H1 (cell line): ENCODE data around the gene TUBA4B. TPM values are rescaled to one million over a fixed set of nuclear protein-coding genes. Genes with fewer than 3 reads are reported as not detected.

Source experiments
- CTCF ChIA-PET: fragments of 300-600 bp; sonication (Branson Sonifier 250); formaldehyde crosslinking; loops from one replicate; lab custom pipeline; 2021; ENCODE audit not compliant: partially characterized antibody; lab: Charles Lee
- POLR2A ChIA-PET: fragments of 300-600 bp; sonication (Branson Sonifier 250); formaldehyde crosslinking; loops from one replicate; lab custom pipeline; 2021; ENCODE audit warnings: inconsistent platforms; ENCODE audit not compliant: partially characterized antibody; lab: Charles Lee
- DNase-seq, 2 experiments: peaks; one replicate each; pipeline versions ENCODE4 v3.0.0 to v3.0.0-alpha.2; 2010 to 2022; ENCODE audit warnings: low spot score in 2 of 2, low read depth in 1 of 2, mixed read lengths in 1 of 2
- FAIRE-seq: peaks from 2 replicates; lab custom pipeline; 2011; peaks lifted over from hg19 to GRCh38; lab: Jason Lieb, UNC
- H2AFZ ChIP-seq: 2 replicates; pipeline ENCODE4 v1.8.1; 2012; ENCODE audit warnings: low read length, inconsistent platforms
- H2AK5ac ChIP-seq: 2 replicates; pipeline ENCODE4 v1.6.1; 2013; ENCODE audit warnings: low read depth, low read length
- H2BK120ac ChIP-seq: replicated peaks from 2 replicates; pipeline ENCODE3; 2013; ENCODE audit warnings: low read depth, low read length, inconsistent platforms
- H2BK12ac ChIP-seq: 2 replicates; pipeline ENCODE4 v1.6.1; 2013; ENCODE audit warnings: low read depth, low read length
- H2BK15ac ChIP-seq: 2 replicates; pipeline ENCODE4 v1.6.1; 2013; ENCODE audit warnings: low read length
- H2BK20ac ChIP-seq: 2 replicates; pipeline ENCODE4 v1.6.1; 2013; ENCODE audit warnings: low read length
- H2BK5ac ChIP-seq: 2 replicates; pipeline ENCODE4 v1.6.1; 2013; ENCODE audit warnings: low read depth, low read length
- H3K14ac ChIP-seq: 2 replicates; pipeline ENCODE4 v1.6.1; 2013; ENCODE audit warnings: inconsistent platforms; ENCODE audit not compliant: insufficient read length
- H3K18ac ChIP-seq: 2 replicates; pipeline ENCODE4 v1.6.1; 2013; ENCODE audit warnings: low read length; ENCODE audit errors: extremely low read depth
- H3K23ac ChIP-seq: 2 replicates; pipeline ENCODE4 v1.6.1; 2013; ENCODE audit warnings: inconsistent platforms; ENCODE audit not compliant: insufficient read length
- H3K23me2 ChIP-seq: 2 replicates; pipeline ENCODE4 v1.6.1; 2013; ENCODE audit warnings: low read depth, low read length
- H3K27ac ChIP-seq: 2 replicates; pipeline ENCODE4 v1.6.1; 2011; ENCODE audit warnings: low read depth, low read length, inconsistent platforms
- H3K27me3 ChIP-seq, 4 experiments: replicated peaks in 1 of 4; 1 replicate in 1 of 4; 2 replicates in 3 of 4; pipeline versions ENCODE4 v1.6.1 to v1.8.1; 2011 to 2013; ENCODE audit warnings: low read length in 3 of 4, mild to moderate bottlenecking in 3 of 4, inconsistent platforms in 2 of 4, mixed read lengths in 2 of 4, moderate library complexity in 1 of 4; ENCODE audit not compliant: control insufficient read depth in 3 of 4, insufficient read depth in 3 of 4; ENCODE audit errors: extremely low read depth in 1 of 4
- H3K36me3 ChIP-seq, 4 experiments: 2 replicates each; pipeline versions ENCODE4 v1.6.1 to v1.8.1; 2011 to 2013; ENCODE audit warnings: mild to moderate bottlenecking in 4 of 4, low read length in 3 of 4, moderate library complexity in 2 of 4, control low read depth in 1 of 4, inconsistent platforms in 1 of 4; ENCODE audit not compliant: insufficient read depth in 4 of 4, control insufficient read depth in 2 of 4
- H3K4ac ChIP-seq: replicated peaks from 2 replicates; pipeline ENCODE3; 2013; ENCODE audit warnings: low read length, low read depth, mixed read lengths, inconsistent platforms; ENCODE audit not compliant: insufficient read length
- H3K4me1 ChIP-seq, 4 experiments: replicated peaks in 1 of 4; 1 replicate in 1 of 4; 2 replicates in 3 of 4; pipeline versions ENCODE4 v1.6.1 to v1.8.1; 2011 to 2013; ENCODE audit warnings: low read length in 3 of 4, inconsistent platforms in 2 of 4, mixed read lengths in 1 of 4; ENCODE audit not compliant: insufficient read depth in 4 of 4, control insufficient read depth in 3 of 4
- H3K4me2 ChIP-seq, 2 experiments: 2 replicates each; pipeline versions ENCODE4 v1.6.1 to v1.8.1; 2011 to 2013; ENCODE audit warnings: low read depth in 2 of 2, low read length in 2 of 2, control low read depth in 1 of 2, inconsistent platforms in 1 of 2, mild to moderate bottlenecking in 1 of 2; ENCODE audit not compliant: insufficient read depth in 1 of 2
- H3K4me3 ChIP-seq, 4 experiments: fragments of 200-600, 300-600 bp in 1 of 4; sonication (generic), shearing (Covaris generic), sonication (Bioruptor Twin) in 1 of 4; 2 replicates each; pipeline versions ENCODE4 v1.5.1 to v1.8.1; 2011 to 2016; ENCODE audit warnings: low read length in 4 of 4, low read depth in 3 of 4, control low read depth in 2 of 4, inconsistent platforms in 2 of 4, mild to moderate bottlenecking in 2 of 4, mixed read lengths in 1 of 4, moderate library complexity in 1 of 4; ENCODE audit not compliant: insufficient read depth in 2 of 4; ENCODE audit errors: extremely low read depth in 1 of 4
- H3K56ac ChIP-seq: replicated peaks from 2 replicates; pipeline ENCODE3; 2013; ENCODE audit warnings: low read depth, mild to moderate bottlenecking, mixed read lengths, low read length, inconsistent platforms; ENCODE audit not compliant: insufficient read length
- H3K79me1 ChIP-seq: 2 replicates; pipeline ENCODE4 v1.6.1; 2013; ENCODE audit warnings: low read depth, low read length, control low read depth
- H3K79me2 ChIP-seq, 2 experiments: 2 replicates each; pipeline versions ENCODE4 v1.6.1 to v1.8.1; 2012 to 2013; ENCODE audit warnings: low read length in 2 of 2, mild to moderate bottlenecking in 2 of 2, inconsistent platforms in 1 of 2; ENCODE audit not compliant: insufficient read depth in 2 of 2, control insufficient read depth in 1 of 2
- H3K9ac ChIP-seq, 4 experiments: replicated peaks in 1 of 4; 1 replicate in 1 of 4; 2 replicates in 3 of 4; pipeline versions ENCODE4 v1.6.1 to v1.8.1; 2011 to 2013; ENCODE audit warnings: low read depth in 3 of 4, low read length in 3 of 4, control low read depth in 2 of 4, mild to moderate bottlenecking in 2 of 4, moderate library complexity in 2 of 4, inconsistent platforms in 1 of 4; ENCODE audit errors: extremely low read depth in 1 of 4
- H3K9me3 ChIP-seq, 2 experiments: 2 replicates each; pipeline versions ENCODE4 v1.6.1 to v1.8.1; 2012 to 2013; ENCODE audit warnings: mild to moderate bottlenecking in 2 of 2, moderate library complexity in 2 of 2, control low read depth in 1 of 2, inconsistent platforms in 1 of 2, low read depth in 1 of 2, low read length in 1 of 2, mixed read lengths in 1 of 2; ENCODE audit not compliant: insufficient read depth in 2 of 2
- H4K20me1 ChIP-seq, 2 experiments: replicated peaks in 1 of 2; 2 replicates each; pipeline versions ENCODE3 to v1.8.1; 2011 to 2013; ENCODE audit warnings: inconsistent platforms in 2 of 2, low read length in 2 of 2, mild to moderate bottlenecking in 1 of 2; ENCODE audit not compliant: insufficient read depth in 2 of 2, control insufficient read depth in 1 of 2
- H4K5ac ChIP-seq: 2 replicates; pipeline ENCODE4 v1.6.1; 2013; ENCODE audit warnings: low read length, low read depth, mixed read lengths, inconsistent platforms; ENCODE audit not compliant: insufficient read length
- H4K8ac ChIP-seq: 2 replicates; pipeline ENCODE4 v1.8.0; 2013; ENCODE audit warnings: mild to moderate bottlenecking, moderate library complexity, low read length, inconsistent platforms; ENCODE audit not compliant: insufficient read depth; ENCODE audit errors: extremely low read depth
- H4K91ac ChIP-seq: replicated peaks from 2 replicates; pipeline ENCODE3; 2013; ENCODE audit warnings: low read length, mixed read lengths, inconsistent platforms; ENCODE audit not compliant: insufficient read length
- CTCF ChIP-seq, 3 experiments: IDR thresholded peaks; 1 replicate in 2 of 3; 2 replicates in 1 of 3; pipeline versions ENCODE4 v1.5.1 to v1.6.1; 2011; ENCODE audit warnings: low read length in 3 of 3, mild to moderate bottlenecking in 3 of 3, inconsistent platforms in 2 of 3, low read depth in 1 of 3, moderate library complexity in 1 of 3; ENCODE audit not compliant: insufficient read depth in 1 of 3; ENCODE audit errors: control extremely low read depth in 1 of 3
- JUN ChIP-seq: IDR thresholded peaks from 2 replicates; pipeline ENCODE4 v1.6.1; 2011; ENCODE audit warnings: low read depth, mild to moderate bottlenecking, improper control_type of control experiment, low read length
- RAD21 ChIP-seq, 2 experiments: IDR thresholded peaks in 1 of 2; conservative IDR thresholded peaks in 1 of 2; 2 replicates each; pipeline ENCODE4 v1.6.1; 2011; ENCODE audit warnings: low read depth in 2 of 2, low read length in 2 of 2, improper control_type of control experiment in 1 of 2, inconsistent platforms in 1 of 2, mild to moderate bottlenecking in 1 of 2, moderate library complexity in 1 of 2
- TEAD4 ChIP-seq: IDR thresholded peaks from 2 replicates; pipeline ENCODE4 v1.6.1; 2012; ENCODE audit warnings: low read depth, low read length, inconsistent platforms, mixed read lengths
- WGBS, 2 experiments: shearing (Covaris generic) in 1 of 2; methylation state at CpG; one replicate each; pipeline versions ENCODE4 v1.1.6 to v1.1.7; 2013 to 2015; ENCODE audit warnings: low lambda C conversion rate in 2 of 2, mixed read lengths in 2 of 2, inconsistent platforms in 1 of 2, low coverage in 1 of 2, missing lambda C conversion rate in 1 of 2; ENCODE audit not compliant: insufficient replicate concordance in 2 of 2, insufficient coverage in 1 of 2, insufficient read length in 1 of 2; ENCODE audit errors: extremely low coverage in 1 of 2, missing lambda C conversion rate in 1 of 2; 5-methylcytosine and 5-hydroxymethylcytosine counted together
- polyA plus RNA-seq, 7 experiments: library from polyadenylated mRNA; depleted of rRNA in 3 of 7; stranded (reverse) in 5 of 7; unstranded in 2 of 7; fragments of >200 nt in 5 of 7; fragments of 200-250 nt in 2 of 7; gene quantifications; 1 replicate in 5 of 7; 2 replicates in 1 of 7; 4 replicates in 1 of 7; pipeline versions ENCODE4 v1.2.1 to v1.2.3, GENCODE V29; 2011 to 2013; ENCODE audit warnings: missing spikeins in 2 of 7, mixed read lengths in 2 of 7
- total RNA-seq: library from RNA; stranded (reverse); fragmentation: NEBNext Ultra II Directional; extraction: Animal tissue kit (Norgen Biotek cat#: 25700); gene quantifications from 2 replicates; pipeline ENCODE4 v1.2.1, GENCODE V29; 2021

TUBA4B gene
- total and polyA plus RNA-seq, 2 of the 8 experiments (the other 6 are each of a cell fraction or from before 2014, with no cell fraction given): 0.08 to 0.24 TPM

- H3K27me3 ChIP-seq: peaks cover 0 to 13% (median 6%) of the 10 kb centered on the region in 4 experiments; a peak in 5 of 7 replicates
- H3K23ac ChIP-seq: no peak overlapping the region
- H2AK5ac ChIP-seq: no peak overlapping the region
- no peaks in the 10 kb centered on the region for H3K9me3 ChIP-seq
- WGBS, 2 experiments: 89% methylated on average over 17 of the region's 17 CpGs; no CpG with 5 or more reads in 1 of the 2 experiments
- TF ChIP-seq TEAD4 (peak; percentile 50; the same call in 1 of the 2 replicates), RAD21 (IDR thresholded peaks at IDR 0.05 in 1 of 2, conservative IDR thresholded peaks at IDR 0.05 in 1 of 2; ENCODE audit: low read depth in 2 of 2, low read length in 2 of 2) (peak; percentile 18 to 24; a peak in 2 of 4 replicates), CTCF (IDR thresholded peaks at IDR 0.05; ENCODE audit: control extremely low read depth in 1 of 3, insufficient read depth in 1 of 3, low read depth in 1 of 3, low read length in 3 of 3) (peak in 2 of 3 experiments; percentile 30 to 31; a peak in 2 of 4 replicates), JUN (no peak)
- no peak overlapping the region for H3K18ac ChIP-seq
- no peak for DNase-seq
- no peak overlapping the region for H2AFZ ChIP-seq
- peaks cover 0 to 5% of the 10 kb centered on the region in 2 experiments; a peak in 1 of 4 replicates for H3K79me2 ChIP-seq
- no peak overlapping the region for H4K91ac ChIP-seq
- H2BK20ac ChIP-seq: no peak overlapping the region
- H3K9ac ChIP-seq: no peak overlapping the region
- H3K79me1 ChIP-seq: peaks cover 8% of the 10 kb centered on the region; the same call in 1 of the 2 replicates
- peaks cover 13% of the 10 kb centered on the region for H3K23me2 ChIP-seq
- no peaks in the 10 kb centered on the region for H4K20me1 ChIP-seq
- no peak overlapping the region for H4K5ac ChIP-seq
- no peak overlapping the region; the same call in 1 of the 2 replicates for H4K8ac ChIP-seq
- FAIRE-seq: no peak
- no peak overlapping the region for H2BK15ac ChIP-seq
- no peak overlapping the region for H3K14ac ChIP-seq
- no peak overlapping the region for H2BK12ac ChIP-seq
- no peak overlapping the region for H3K27ac ChIP-seq
- no peak overlapping the region for H3K56ac ChIP-seq
- H3K4me2 ChIP-seq: no peak overlapping the region
- no peak overlapping the region for H3K4me3 ChIP-seq
- H3K4me1 ChIP-seq: peaks cover 5 to 14% (median 12%) of the 10 kb centered on the region in 4 experiments
- no peak overlapping the region for H3K4ac ChIP-seq
- no peak overlapping the region for H2BK120ac ChIP-seq
- ChIA-PET POLR2A (interaction anchor here (0.9 to 14.9 kb wide), 7 partner anchors 17 to 270 kb away, joined by 3 to 190 read pairs (median 4); partner anchors contain the start of genes ABCB6, ANKZF1 and ATG9A), CTCF (interaction anchor here (0.6 to 6.6 kb wide), 15 partner anchors 9 to 135 kb away, joined by 3 to 118 read pairs (median 4); partner anchors contain the start of genes ABCB6 and DNAJB2)
- peaks cover 0 to 9% (median 5%) of the 10 kb centered on the region in 4 experiments; a peak in 5 of 8 replicates for H3K36me3 ChIP-seq
- no peak overlapping the region for H2BK5ac ChIP-seq
These were observed 5.1 kb upstream of the TUBA4B start for GRCh38 chr2:219247678-219248642.
